Peyer's patch (tissue), 4 donors: ENCODE measurements around the gene EZH2. TPM values are rescaled to one million over a fixed set of nuclear protein-coding genes. Genes with fewer than 3 reads are reported as not detected.

Source experiments
- DNase-seq, 3 donors: peaks; one replicate each; pipeline ENCODE4 v3.0.0-alpha.2; 2017 to 2019
- H3K27ac ChIP-seq, 4 donors: fragments of 200-600 bp; sonication (generic); one replicate each; pipeline ENCODE4 v1.5.1; 2016 to 2019
- H3K27me3 ChIP-seq, 2 donors: fragments of 200-600 bp; sonication (generic); one replicate each; pipeline ENCODE4 v1.5.1; 2019
- H3K36me3 ChIP-seq, 3 donors: fragments of 200-600 bp; sonication (generic); one replicate each; pipeline ENCODE4 v1.5.1; 2016 to 2019
- H3K4me1 ChIP-seq, 4 donors: fragments of 200-600 bp; sonication (generic); one replicate each; pipeline ENCODE4 v1.5.1; 2016 to 2019
- H3K4me3 ChIP-seq, 4 donors: fragments of 200-600 bp; sonication (generic); 1 replicate in 3 of 4; 2 replicates in 1 of 4; pipeline ENCODE4 v1.5.1; 2016 to 2019; ENCODE audit warnings: mild to moderate bottlenecking in 1 of 4
- H3K9me3 ChIP-seq, 4 donors: fragments of 200-600 bp; sonication (generic); one replicate each; pipeline ENCODE4 v1.5.1; 2016 to 2019; ENCODE audit warnings: mild to moderate bottlenecking in 1 of 4
- CTCF ChIP-seq, 6 experiments: fragments of 450-650 bp in 4 of 6; fragments of 200-600 bp in 2 of 6; sonication (generic) in 1 of 6; IDR thresholded peaks; one replicate each; pipeline ENCODE4 v1.5.1; 2017 to 2019; ENCODE audit warnings: antibody characterized with exemption in 6 of 6, mild to moderate bottlenecking in 3 of 6, moderate library complexity in 1 of 6
- POLR2A ChIP-seq, 2 donors: fragments of 450-650 bp; IDR thresholded peaks; one replicate each; pipeline ENCODE4 v1.5.1; 2017; ENCODE audit warnings: antibody characterized with exemption in 2 of 2, mild to moderate bottlenecking in 2 of 2, moderate library complexity in 2 of 2
- total RNA-seq, 4 donors: library from RNA; depleted of rRNA; stranded (reverse); fragments of >200 nt; gene quantifications; one replicate each; pipeline ENCODE4 v1.1.0, GENCODE V29; 2016

Gene EZH2
- total RNA-seq, 4 donors from 2014 or later, result 7.4 to 30.5 (median 8.2) TPM

- Histone ChIP-seq H3K27me3 (no peaks in the 10 kb centered on the region), H3K9me3 (no peaks in the 10 kb centered on the region), H3K4me1 (no peaks in the 10 kb centered on the region), H3K4me3 (no peak overlapping the region), H3K27ac (no peak overlapping the region), H3K36me3 (peaks cover 0 to 7% (median 0%) of the 10 kb centered on the region in 3 donors)
- no peak for TF ChIP-seq POLR2A (IDR thresholded peaks at IDR 0.05)
- TF ChIP-seq CTCF (IDR thresholded peaks at IDR 0.05), result no peak
- DNase-seq, result no peak
These were observed 62.7 kb downstream of the EZH2 start for GRCh38 chr7:148821422-148821821.

- peaks cover 0 to 3% (median 0%) of the 10 kb centered on the region in 3 donors for H3K36me3 ChIP-seq
- DNase-seq, result no peak
- H3K27me3 ChIP-seq, result no peaks in the 10 kb centered on the region
- H3K27ac ChIP-seq, result no peak overlapping the region
- H3K4me1 ChIP-seq, result no peaks in the 10 kb centered on the region
- H3K4me3 ChIP-seq, result no peak overlapping the region
- H3K9me3 ChIP-seq, result no peaks in the 10 kb centered on the region
- TF ChIP-seq POLR2A (IDR thresholded peaks at IDR 0.05), result no peak
- no peak for TF ChIP-seq CTCF (IDR thresholded peaks at IDR 0.05)
These were observed 64.3 kb downstream of the EZH2 start for GRCh38 chr7:148819697-148820360.

GRCh38 chr7:148815612-148816011, 68.5 kb downstream of the EZH2 start:
- H3K36me3 ChIP-seq, result peaks cover 0 to 6% (median 0%) of the 10 kb centered on the region in 3 donors
- TF ChIP-seq CTCF (IDR thresholded peaks at IDR 0.05), result no peak
- TF ChIP-seq POLR2A (IDR thresholded peaks at IDR 0.05), result no peak
- H3K27me3 ChIP-seq, result no peaks in the 10 kb centered on the region
- no peak for DNase-seq
- no peak overlapping the region for H3K4me3 ChIP-seq
- no peak overlapping the region for H3K27ac ChIP-seq
- no peaks in the 10 kb centered on the region for H3K4me1 ChIP-seq
- H3K9me3 ChIP-seq, result no peaks in the 10 kb centered on the region

- TF ChIP-seq CTCF (IDR thresholded peaks at IDR 0.05), result no peak
- no peak for TF ChIP-seq POLR2A (IDR thresholded peaks at IDR 0.05)
- H3K27ac ChIP-seq, result no peak overlapping the region
- H3K27me3 ChIP-seq, result no peaks in the 10 kb centered on the region
- H3K36me3 ChIP-seq, result peaks cover 0 to 6% (median 0%) of the 10 kb centered on the region in 3 donors
- H3K4me3 ChIP-seq, result no peak overlapping the region
- H3K9me3 ChIP-seq, result no peaks in the 10 kb centered on the region
- no peaks in the 10 kb centered on the region for H3K4me1 ChIP-seq
- DNase-seq, result no peak
These were observed 69.0 kb downstream of the EZH2 start for GRCh38 chr7:148814922-148815559.

- Histone ChIP-seq H3K4me1 (no peaks in the 10 kb centered on the region), H3K9me3 (no peaks in the 10 kb centered on the region), H3K27me3 (no peaks in the 10 kb centered on the region), H3K36me3 (peaks cover 0 to 3% (median 0%) of the 10 kb centered on the region in 3 donors), H3K4me3 (no peak overlapping the region), H3K27ac (no peak overlapping the region)
- TF ChIP-seq POLR2A (IDR thresholded peaks at IDR 0.05), result no peak
- no peak for TF ChIP-seq CTCF (IDR thresholded peaks at IDR 0.05)
- no peak for DNase-seq
These were observed 70.2 kb downstream of the EZH2 start for GRCh38 chr7:148813890-148814289.
